HepG2 (cell line): ENCODE results near the gene CCDC9B. TPM values are rescaled to one million over a fixed set of nuclear protein-coding genes. Genes with fewer than 3 reads are reported as not detected.

Experiments used
- ATAC-seq: fragments of 200-7000 bp; cut with Tn5 transposase; 3 replicates; pipeline ENCODE4 v1.9.1; 2020; ENCODE audit warnings: mild to moderate bottlenecking, moderate library complexity
- BruUV-seq: library from RNA; stranded (reverse); fragments of 400-500 nt; replicated peaks from 2 replicates; lab custom pipeline; 2021; lab: Mats Ljungman, UMichigan
- CTCF ChIA-PET: fragments of 300-600 bp; formaldehyde crosslinking; extraction: SDS; loops from one replicate; lab custom pipeline; 2021; ENCODE audit warnings: low total read pairs, inconsistent platforms, low intra/inter-chr PET ratio; lab: Yijun Ruan, JAX
- POLR2A ChIA-PET: fragments of 350-600 bp; sonication (Branson Sonifier 250); formaldehyde crosslinking; loops from one replicate; lab custom pipeline; 2020; ENCODE audit warnings: antibody characterized with exemption, inconsistent platforms; lab: Yijun Ruan, JAX
- DNase-seq: peaks from one replicate; pipeline ENCODE4 v3.0.0-alpha.2; 2015; ENCODE audit warnings: low spot score
- FAIRE-seq: peaks from 3 replicates; lab custom pipeline; 2011; peaks lifted over from hg19 to GRCh38; lab: Jason Lieb, UNC
- H2AFZ ChIP-seq: one replicate; pipeline ENCODE4 v1.6.1; 2011; ENCODE audit warnings: low read length, inconsistent platforms
- H3K27ac ChIP-seq: fragments of 300-600 bp; 3 replicates; pipeline ENCODE4 v1.8.0; 2011; ENCODE audit warnings: mixed run types, mild to moderate bottlenecking, mixed read lengths, low read length, inconsistent platforms; ENCODE audit not compliant: insufficient read depth; ENCODE audit errors: extremely low read length
- H3K27me3 ChIP-seq, 2 experiments: fragments of 200-600 bp in 1 of 2; 2 replicates in 1 of 2; 3 replicates in 1 of 2; pipeline versions ENCODE4 v1.6.0 to v1.8.0; 2011; ENCODE audit warnings: low read length in 2 of 2, mild to moderate bottlenecking in 2 of 2, moderate library complexity in 2 of 2, inconsistent platforms in 1 of 2; ENCODE audit not compliant: insufficient read depth in 2 of 2, control insufficient read depth in 1 of 2
- H3K36me3 ChIP-seq, 2 experiments: fragments of 200-600 bp in 1 of 2; replicated peaks in 1 of 2; 2 replicates in 1 of 2; 3 replicates in 1 of 2; pipeline versions ENCODE4 v1.5.1 to v1.8.0; 2011; ENCODE audit warnings: low read length in 2 of 2, inconsistent platforms in 1 of 2; ENCODE audit not compliant: insufficient read depth in 2 of 2, control insufficient read depth in 1 of 2
- H3K4me1 ChIP-seq: 2 replicates; pipeline ENCODE4 v1.5.1; 2012; ENCODE audit warnings: low read length, inconsistent platforms; ENCODE audit not compliant: insufficient read depth
- H3K4me2 ChIP-seq: 2 replicates; pipeline ENCODE4 v1.6.0; 2011; ENCODE audit warnings: low read depth, low read length, inconsistent platforms
- H3K4me3 ChIP-seq, 3 experiments: fragments of 200-600 bp in 1 of 3; sonication (generic), shearing (Covaris generic) in 1 of 3; replicated peaks in 1 of 3; 2 replicates each; pipeline ENCODE4 v1.5.1; 2011 to 2016; ENCODE audit warnings: low read length in 3 of 3, inconsistent platforms in 2 of 3, low read depth in 2 of 3, mild to moderate bottlenecking in 2 of 3, control low read depth in 1 of 3, mixed read lengths in 1 of 3; ENCODE audit not compliant: insufficient read depth in 1 of 3
- H3K79me2 ChIP-seq: one replicate; pipeline ENCODE4 v1.6.1; 2011; ENCODE audit warnings: low read length, inconsistent platforms; ENCODE audit not compliant: insufficient read depth
- H3K9ac ChIP-seq: 2 replicates; pipeline ENCODE4 v1.6.0; 2011; ENCODE audit warnings: mild to moderate bottlenecking, low read depth, low read length, inconsistent platforms; ENCODE audit not compliant: insufficient read depth
- H3K9me3 ChIP-seq: 2 replicates; pipeline ENCODE4 v1.5.1; 2012; ENCODE audit warnings: mild to moderate bottlenecking, low read length
- H4K20me1 ChIP-seq: 2 replicates; pipeline ENCODE4 v1.6.0; 2011; ENCODE audit warnings: inconsistent platforms, mild to moderate bottlenecking, low read length, moderate library complexity; ENCODE audit not compliant: insufficient read depth
- ATF7-NPFF ChIP-seq: sonication (generic); formaldehyde crosslinking; IDR thresholded peaks from 2 replicates; pipeline ENCODE4 v1.8.1; 2023; ENCODE audit warnings: mild to moderate bottlenecking, low read depth, missing genetic modification reagents, moderate library complexity
- CBX2 ChIP-seq, 2 experiments: fragments of 200-600 bp in 1 of 2; sonication (generic); formaldehyde crosslinking in 1 of 2; IDR thresholded peaks; 2 replicates each; pipeline versions ENCODE4 v1.7.0 to v1.8.1; 2018 to 2022; ENCODE audit warnings: low read depth in 2 of 2, low read length in 1 of 2, mild to moderate bottlenecking in 1 of 2, missing genetic modification reagents in 1 of 2
- DPF2 ChIP-seq: sonication (generic); formaldehyde crosslinking; IDR thresholded peaks from 2 replicates; pipeline ENCODE4 v1.4.0; 2020; ENCODE audit warnings: mild to moderate bottlenecking, low read depth, missing genetic modification reagents, borderline replicate concordance
- KDM2A ChIP-seq: sonication (generic); formaldehyde crosslinking; IDR thresholded peaks from 2 replicates; pipeline ENCODE4 v1.4.0; 2020; ENCODE audit warnings: low read depth, missing genetic modification reagents, borderline replicate concordance
- MIXL1 ChIP-seq: IDR thresholded peaks from 2 replicates; pipeline ENCODE4 v1.6.1; 2016
- MLLT10 ChIP-seq: sonication (generic); formaldehyde crosslinking; IDR thresholded peaks from 2 replicates; pipeline ENCODE4 v1.4.0; 2020; ENCODE audit warnings: missing genetic modification reagents
- REPIN1 ChIP-seq: sonication (generic); formaldehyde crosslinking; IDR thresholded peaks from 2 replicates; pipeline ENCODE4 v1.8.0; 2022; ENCODE audit warnings: missing genetic modification reagents, low read depth, mild to moderate bottlenecking, borderline replicate concordance
- SNAPC2 ChIP-seq: sonication (generic); formaldehyde crosslinking; IDR thresholded peaks from 2 replicates; pipeline ENCODE4 v1.8.1; 2022; ENCODE audit warnings: mild to moderate bottlenecking, missing genetic modification reagents
- TBX2 ChIP-seq: sonication (generic); formaldehyde crosslinking; IDR thresholded peaks from 2 replicates; pipeline ENCODE4 v1.5.0; 2020; ENCODE audit warnings: missing genetic modification reagents, mild to moderate bottlenecking, borderline replicate concordance
- YEATS4 ChIP-seq: sonication (generic); formaldehyde crosslinking; IDR thresholded peaks from 2 replicates; pipeline ENCODE4 v1.4.0; 2020; ENCODE audit warnings: missing genetic modification reagents, borderline replicate concordance
- ZBTB10 ChIP-seq: sonication (generic); formaldehyde crosslinking; IDR thresholded peaks from 2 replicates; pipeline ENCODE4 v1.4.0; 2020; ENCODE audit warnings: missing genetic modification reagents, borderline replicate concordance
- ZFP1 ChIP-seq: IDR thresholded peaks from 2 replicates; pipeline ENCODE4 v1.6.1; 2016
- ZNF260 ChIP-seq: sonication (generic); formaldehyde crosslinking; IDR thresholded peaks from 2 replicates; pipeline ENCODE4 v1.4.0; 2020; ENCODE audit warnings: missing genetic modification reagents, low read depth, mild to moderate bottlenecking, borderline replicate concordance
- ZNF335 ChIP-seq: sonication (generic); formaldehyde crosslinking; IDR thresholded peaks from 2 replicates; pipeline ENCODE4 v1.4.0; 2020; ENCODE audit warnings: missing genetic modification reagents
- ZNF367 ChIP-seq: sonication (generic); formaldehyde crosslinking; IDR thresholded peaks from 2 replicates; pipeline ENCODE4 v1.4.0; 2020; ENCODE audit warnings: missing genetic modification reagents, borderline replicate concordance
- ZNF710 ChIP-seq: sonication (generic); formaldehyde crosslinking; IDR thresholded peaks from 2 replicates; pipeline ENCODE4 v1.5.0; 2020; ENCODE audit warnings: mild to moderate bottlenecking, missing genetic modification reagents, borderline replicate concordance
- ZNF839 ChIP-seq: sonication (generic); formaldehyde crosslinking; IDR thresholded peaks from 2 replicates; pipeline ENCODE4 v1.4.0; 2020; ENCODE audit warnings: missing genetic modification reagents, mild to moderate bottlenecking, borderline replicate concordance
- ZNF891 ChIP-seq: sonication (generic); formaldehyde crosslinking; IDR thresholded peaks from 2 replicates; pipeline ENCODE4 v1.5.0; 2020; ENCODE audit warnings: mild to moderate bottlenecking, missing genetic modification reagents
- ZSCAN22 ChIP-seq: sonication (generic); formaldehyde crosslinking; IDR thresholded peaks from 2 replicates; pipeline ENCODE4 v1.4.0; 2020; ENCODE audit warnings: mild to moderate bottlenecking, missing genetic modification reagents
- WGBS: methylation state at CpG from one replicate; pipeline ENCODE4 v1.1.6; 2017; ENCODE audit warnings: low lambda C conversion rate; 5-methylcytosine and 5-hydroxymethylcytosine counted together
- in situ Hi-C: cut with HindIII; loops from 2 replicates; pipeline ENCODE4 v1.10.0; 2017; ENCODE audit warnings: low pct_unique_long_range_greater_than_20kb; ENCODE audit not compliant: extremely low pct_ligation_motif_present
- intact Hi-C: fragments of 100-400 bp; cut with micrococcal nuclease; formaldehyde crosslinking; loops from one replicate; pipeline ENCODE4 v1.10.0; 2022; ENCODE audit not compliant: unreplicated experiment
- polyA plus RNA-seq, 8 experiments: library from polyadenylated mRNA; depleted of rRNA in 3 of 8; stranded (reverse) in 7 of 8; unstranded in 1 of 8; fragments of >200 nt; fragmentation: Illumina TruSeq in 4 of 8; extraction: Trizol in 4 of 8; gene quantifications; 2 replicates each; pipeline versions ENCODE4 v1.2.1 to v1.2.3, GENCODE V29; 2011 to 2016; ENCODE audit warnings: low read depth in 4 of 8, missing spikeins in 1 of 8, mixed read lengths in 1 of 8; ENCODE audit not compliant: insufficient read depth in 1 of 8
- total RNA-seq, 5 experiments: library from RNA; depleted of rRNA; stranded (reverse); fragments of >200 nt; fragmentation: Illumina TruSeq; extraction: Trizol; gene quantifications; 2 replicates each; pipeline ENCODE4 v1.2.3, GENCODE V29; 2016; ENCODE audit warnings: low read depth in 1 of 5
- TF ChIP-seq, protein P1 (sequence below): sonication (generic); formaldehyde crosslinking; IDR thresholded peaks from 2 replicates; pipeline ENCODE4 v1.4.0; 2020; ENCODE audit warnings: missing genetic modification reagents, mild to moderate bottlenecking, borderline replicate concordance

The CCDC9B gene
- total and polyA plus RNA-seq, 2 of the 13 experiments (the other 11 are each of a cell fraction or from before 2014, with no cell fraction given), result 0.98 to 1.6 TPM

- no peak for ATAC-seq
- Histone ChIP-seq H3K9me3 (no peaks in the 10 kb centered on the region), H4K20me1 (no peaks in the 10 kb centered on the region), H3K4me1 (peaks cover 10% of the 10 kb centered on the region; the same call in 1 of the 2 replicates), H2AFZ (no peak overlapping the region), H3K27ac (no peak overlapping the region), H3K27me3 (peaks cover 21 to 94% of the 10 kb centered on the region in 2 experiments), H3K9ac (no peak overlapping the region), H3K36me3 (no peaks in the 10 kb centered on the region), H3K4me2 (no peak overlapping the region), H3K4me3 (no peak overlapping the region), H3K79me2 (no peaks in the 10 kb centered on the region)
- FAIRE-seq, result no peak
- 39% methylated on average over 5 of the region's 6 CpGs for WGBS
- no TSS peak for BruUV-seq
- CTCF ChIA-PET, result no interaction called here
- no peak for DNase-seq
- in situ Hi-C loops (no loop called here), intact Hi-C loops (no loop called here)
- TF ChIP-seq ZSCAN22 (CRISPR knock-in tag) (no peak), TBX2 (no peak), ZNF891 (CRISPR knock-in tag) (no peak), ZNF839 (no peak), ZNF335 (CRISPR knock-in tag) (no peak), REPIN1 (CRISPR knock-in tag) (no peak), CBX2 (IDR thresholded peaks at IDR 0.05; ENCODE audit: low read depth, low read length) (no peak), CBX2 (CRISPR knock-in tag; IDR thresholded peaks at IDR 0.05; ENCODE audit: low read depth) (no peak), MIXL1 (CRISPR knock-in tag) (no peak), ZNF710 (CRISPR knock-in tag) (no peak), SNAPC2 (CRISPR knock-in tag) (no peak), KDM2A (CRISPR knock-in tag) (no peak), ATF7-NPFF (CRISPR knock-in tag) (no peak), YEATS4 (CRISPR knock-in tag) (no peak), ZFP1 (CRISPR knock-in tag) (no peak), MLLT10 (no peak), ZNF260 (CRISPR knock-in tag) (no peak), ZNF367 (CRISPR knock-in tag) (no peak), ZBTB10 (CRISPR knock-in tag) (no peak), DPF2 (CRISPR knock-in tag) (no peak)
- TF ChIP-seq, protein P1, sequence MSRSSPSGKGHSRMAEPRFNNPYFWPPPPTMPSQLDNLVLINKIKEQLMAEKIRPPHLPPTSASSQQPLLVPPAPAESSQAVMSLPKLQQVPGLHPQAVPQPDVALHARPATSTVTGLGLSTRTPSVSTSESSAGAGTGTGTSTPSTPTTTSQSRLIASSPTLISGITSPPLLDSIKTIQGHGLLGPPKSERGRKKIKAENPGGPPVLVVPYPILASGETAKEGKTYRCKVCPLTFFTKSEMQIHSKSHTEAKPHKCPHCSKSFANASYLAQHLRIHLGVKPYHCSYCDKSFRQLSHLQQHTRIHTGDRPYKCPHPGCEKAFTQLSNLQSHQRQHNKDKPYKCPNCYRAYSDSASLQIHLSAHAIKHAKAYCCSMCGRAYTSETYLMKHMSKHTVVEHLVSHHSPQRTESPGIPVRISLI (CRISPR knock-in tag), result no peak
- POLR2A ChIA-PET, result no interaction called here
These were observed 51.5 kb downstream of the CCDC9B start for GRCh38 chr15:40289140-40289775.
